Kidney (tissue), 14 donors: Measurements from ENCODE around the gene NFYC. TPM values are rescaled to one million over a fixed set of nuclear protein-coding genes. Genes with fewer than 3 reads are reported as not detected.

ENCODE experiments used
- DNase-seq, 5 donors: peaks; one replicate each; pipeline ENCODE4 v3.0.0-alpha.2; 2013 to 2020
- FAIRE-seq: peaks from 2 replicates; lab custom pipeline; 2012; peaks lifted over from hg19 to GRCh38; lab: Jason Lieb, UNC
- H3K27ac ChIP-seq, 2 donors: one replicate each; pipeline ENCODE4 v1.7.0; 2013; ENCODE audit warnings: low read depth in 2 of 2, low read length in 2 of 2, inconsistent platforms in 1 of 2
- H3K27me3 ChIP-seq: one replicate; pipeline ENCODE4 v1.7.1; 2013; ENCODE audit warnings: low read length, inconsistent platforms; ENCODE audit not compliant: control insufficient read depth, insufficient read depth
- H3K36me3 ChIP-seq, 3 donors: one replicate each; pipeline versions ENCODE4 v1.7.0 to v1.7.1; 2013; ENCODE audit warnings: low read length in 3 of 3, control low read depth in 1 of 3, inconsistent platforms in 1 of 3; ENCODE audit not compliant: insufficient read depth in 3 of 3, control insufficient read depth in 2 of 3
- H3K4me1 ChIP-seq, 3 donors: one replicate each; pipeline versions ENCODE4 v1.7.0 to v1.7.1; 2013; ENCODE audit warnings: low read length in 3 of 3, inconsistent platforms in 1 of 3, low read depth in 1 of 3; ENCODE audit not compliant: control insufficient read depth in 2 of 3, insufficient read depth in 2 of 3
- H3K4me3 ChIP-seq, 3 donors: one replicate each; pipeline versions ENCODE4 v1.7.0 to v1.8.1; 2013; ENCODE audit warnings: low read length in 3 of 3, control low read depth in 1 of 3, inconsistent platforms in 1 of 3
- H3K9ac ChIP-seq, 3 donors: one replicate each; pipeline versions ENCODE4 v1.7.0 to v1.7.1; 2013; ENCODE audit warnings: low read length in 3 of 3, control low read depth in 1 of 3, inconsistent platforms in 1 of 3
- H3K9me3 ChIP-seq, 3 donors: one replicate each; pipeline versions ENCODE4 v1.7.0 to v1.7.1; 2013; ENCODE audit warnings: low read length in 3 of 3, control low read depth in 1 of 3, inconsistent platforms in 1 of 3; ENCODE audit not compliant: control insufficient read depth in 2 of 3, insufficient read depth in 1 of 3
- CTCF ChIP-seq: IDR thresholded peaks from 3 replicates; pipeline ENCODE4 v1.5.1; 2012; ENCODE audit warnings: mild to moderate bottlenecking, moderate library complexity, borderline replicate concordance; ENCODE audit not compliant: insufficient read depth; ENCODE audit errors: extremely low read depth
- intact Hi-C: fragments of 100-400 bp; cut with DNase I; formaldehyde crosslinking; loops from one replicate; pipeline ENCODE4 v1.11.1; 2022
- polyA plus RNA-seq: library from polyadenylated mRNA; stranded (reverse); fragments of 350-450 nt; fragmentation: Illumina TruSeq; extraction: RNeasy Lipid Tissue Mini Kit (QIAGEN cat#74804); gene quantifications from one replicate; pipeline ENCODE4 v1.2.3, GENCODE V29; 2014; ENCODE audit warnings: low read depth, low replicate concordance; ENCODE audit not compliant: insufficient read depth
- total RNA-seq: library from RNA; stranded (reverse); fragmentation: NEBNext Ultra II Directional; extraction: Animal tissue kit (Norgen Biotek cat#: 25700); gene quantifications from one replicate; pipeline ENCODE4 v1.2.1, GENCODE V29; 2021
- donor health status: control.
- donor health status: control.
- donor health status: control.
- donor health status: control.
- donor health status: control.
- donor health status: DM: yes; HTN: yes; CAD: no.
- donor health status: Normal renal cell carcinoma (clear cell type).

NFYC gene
- total and polyA plus RNA-seq, 2 donors from 2014 or later: 52.1 to 69.3 TPM

GRCh38 chr1:40658751-40659648, 32.5 kb upstream of the NFYC start:
- no peak for TF ChIP-seq CTCF
- intact Hi-C loops: no loop called here
- no peak for FAIRE-seq

GRCh38 chr1:40659649-40659947, 31.9 kb upstream of the NFYC start:
- intact Hi-C loops: no loop called here
- H3K27ac ChIP-seq: no peak overlapping the region
- FAIRE-seq (no peak), DNase-seq (no peak)
- no peak overlapping the region for H3K4me3 ChIP-seq
- no peak overlapping the region for H3K9ac ChIP-seq
- H3K36me3 ChIP-seq: no peaks in the 10 kb centered on the region
- no peaks in the 10 kb centered on the region for H3K9me3 ChIP-seq
- peaks cover under 1% of the 10 kb centered on the region for H3K27me3 ChIP-seq
- no peak for TF ChIP-seq CTCF
- no peaks in the 10 kb centered on the region for H3K4me1 ChIP-seq

More at GRCh38 chr1:40658751-40659648, 32.5 kb upstream of the NFYC start:
- H3K27me3 ChIP-seq: peaks cover 3% of the 10 kb centered on the region
- H3K9me3 ChIP-seq: no peaks in the 10 kb centered on the region
- H3K36me3 ChIP-seq: no peaks in the 10 kb centered on the region
- no peaks in the 10 kb centered on the region for H3K4me1 ChIP-seq
- no peak overlapping the region for H3K27ac ChIP-seq
- H3K9ac ChIP-seq: no peak overlapping the region
- no peak overlapping the region for H3K4me3 ChIP-seq
- DNase-seq: no peak

- no peak for TF ChIP-seq CTCF
- Histone ChIP-seq H3K27me3 (no peaks in the 10 kb centered on the region), H3K4me3 (no peak overlapping the region), H3K36me3 (no peaks in the 10 kb centered on the region), H3K4me1 (peaks cover 0 to 7% (median 0%) of the 10 kb centered on the region in 3 donors), H3K27ac (no peak overlapping the region), H3K9me3 (no peaks in the 10 kb centered on the region), H3K9ac (no peak overlapping the region)
- FAIRE-seq: no peak
- intact Hi-C loops: no loop called here
- no peak for DNase-seq
Observed at GRCh38 chr1:40661678-40662077, 29.8 kb upstream of the NFYC start.

GRCh38 chr1:40662151-40662550, 29.4 kb upstream of the NFYC start:
- H3K27me3 ChIP-seq: no peaks in the 10 kb centered on the region
- no peaks in the 10 kb centered on the region for H3K36me3 ChIP-seq
- H3K9me3 ChIP-seq: no peaks in the 10 kb centered on the region
- FAIRE-seq: no peak
- H3K4me1 ChIP-seq: peaks cover 0 to 7% (median 0%) of the 10 kb centered on the region in 3 donors
- no peak overlapping the region for H3K9ac ChIP-seq
- no peak overlapping the region for H3K4me3 ChIP-seq
- no peak for TF ChIP-seq CTCF
- DNase-seq: no peak
- intact Hi-C loops: no loop called here
- H3K27ac ChIP-seq: no peak overlapping the region
